RPMI8226 (cell line): ENCODE results near the gene LRRC36.

ENCODE experiments used
- DNase-seq: peaks from one replicate; pipeline ENCODE4 v3.0.0-alpha.2; 2015

The LRRC36 gene

GRCh38 chr16:67391424-67392300 is 65.0 kb downstream of the LRRC36 start:
- DNase-seq: no peak

- no peak for DNase-seq
Measured at GRCh38 chr16:67392301-67393059, 65.9 kb downstream of the LRRC36 start.

GRCh38 chr16:67393111-67393787 is 66.6 kb downstream of the LRRC36 start, which contains the start of gene TPPP3:
Gene TPPP3, minus strand, starts transcription at chr16:67393498. Its CDS starts 2,387 bp downstream, at chr16:67391111.
- peak; percentile 65 for DNase-seq

GRCh38 chr16:67393788-67394154 is 67.2 kb downstream of the LRRC36 start:
- DNase-seq: no peak

GRCh38 chr16:67394155-67395104 is 67.8 kb downstream of the LRRC36 start:
- DNase-seq: no peak

- DNase-seq: no peak
Measured at GRCh38 chr16:67395105-67395457, 68.5 kb downstream of the LRRC36 start.

- no peak for DNase-seq
Measured at GRCh38 chr16:67395458-67396158, 69.0 kb downstream of the LRRC36 start.

GRCh38 chr16:67396159-67397035 is 69.8 kb downstream of the LRRC36 start:
- DNase-seq: peak; percentile 92

- no peak for DNase-seq
Measured at GRCh38 chr16:67397036-67397801, 70.6 kb downstream of the LRRC36 start.

GRCh38 chr16:67397812-67398545 is 71.4 kb downstream of the LRRC36 start:
- DNase-seq: peak; percentile 54

- DNase-seq: no peak
Measured at GRCh38 chr16:67398546-67399217, 72.1 kb downstream of the LRRC36 start.

GRCh38 chr16:67399218-67399733 is 72.7 kb downstream of the LRRC36 start:
- DNase-seq: peak; percentile 69

- peak; percentile 65 for DNase-seq
Measured at GRCh38 chr16:67399749-67400704, 73.4 kb downstream of the LRRC36 start.

GRCh38 chr16:67400901-67401300 is 74.3 kb downstream of the LRRC36 start:
- no peak for DNase-seq

- DNase-seq: no peak
Measured at GRCh38 chr16:67403976-67404555, 77.5 kb downstream of the LRRC36 start.

GRCh38 chr16:67404740-67405226 is 78.2 kb downstream of the LRRC36 start:
- no peak for DNase-seq
